T-helper 1 cell treated with Interleukin-12 subunit alpha and Interleukin-12 subunit beta and Interleukin-4 antibody, amounts not matched to agents 30 μg/mL and 1 μg/mL, for 36 hours (primary cell): ENCODE data around the gene SPON1.

Experiments
- H3K27ac Mint-ChIP-seq: one replicate; pipeline ENCODE4 v1.8.0; 2021; ENCODE audit warnings: mild to moderate bottlenecking, mixed read lengths
- H3K27me3 Mint-ChIP-seq: one replicate; pipeline ENCODE4 v1.8.0; 2021; ENCODE audit warnings: low read depth, mixed read lengths
- H3K36me3 Mint-ChIP-seq: one replicate; pipeline ENCODE4 v1.8.0; 2021; ENCODE audit warnings: low read depth, mixed read lengths
- H3K4me1 Mint-ChIP-seq: one replicate; pipeline ENCODE4 v1.8.0; 2021; ENCODE audit warnings: low read depth, mixed read lengths
- H3K4me3 Mint-ChIP-seq: one replicate; pipeline ENCODE4 v1.8.0; 2021; ENCODE audit warnings: mild to moderate bottlenecking, moderate library complexity, mixed read lengths
- H3K9me3 Mint-ChIP-seq: one replicate; pipeline ENCODE4 v1.8.0; 2021; ENCODE audit warnings: mixed read lengths

Gene SPON1

DNA sequence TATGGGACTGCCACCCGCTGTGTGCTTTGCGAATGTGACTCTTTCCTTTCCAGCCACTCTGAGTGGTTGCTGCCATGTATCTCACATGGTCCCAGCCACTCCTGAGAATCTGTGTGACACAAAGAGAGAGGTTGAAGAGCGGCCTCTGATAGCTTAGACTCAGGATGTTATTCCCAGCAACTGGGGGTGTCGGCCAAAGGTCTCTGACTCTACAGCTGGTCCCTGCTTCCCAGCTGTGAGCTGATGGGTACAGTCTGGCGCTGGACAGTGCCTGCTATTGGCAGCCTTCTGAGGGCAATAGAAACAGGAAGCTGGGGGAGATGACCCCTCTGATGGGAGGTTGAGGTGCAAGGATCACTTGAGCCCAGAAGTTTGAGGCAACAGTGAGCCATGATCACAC is 291.3 kb downstream of the SPON1 start:
- Mint-ChIP-seq H3K9me3 (no peaks in the 10 kb centered on the region), H3K4me3 (no peak overlapping the region), H3K4me1 (peaks cover 6% of the 10 kb centered on the region), H3K36me3 (no peaks in the 10 kb centered on the region), H3K27me3 (peaks cover 23% of the 10 kb centered on the region), H3K27ac (no peak overlapping the region)

DNA sequence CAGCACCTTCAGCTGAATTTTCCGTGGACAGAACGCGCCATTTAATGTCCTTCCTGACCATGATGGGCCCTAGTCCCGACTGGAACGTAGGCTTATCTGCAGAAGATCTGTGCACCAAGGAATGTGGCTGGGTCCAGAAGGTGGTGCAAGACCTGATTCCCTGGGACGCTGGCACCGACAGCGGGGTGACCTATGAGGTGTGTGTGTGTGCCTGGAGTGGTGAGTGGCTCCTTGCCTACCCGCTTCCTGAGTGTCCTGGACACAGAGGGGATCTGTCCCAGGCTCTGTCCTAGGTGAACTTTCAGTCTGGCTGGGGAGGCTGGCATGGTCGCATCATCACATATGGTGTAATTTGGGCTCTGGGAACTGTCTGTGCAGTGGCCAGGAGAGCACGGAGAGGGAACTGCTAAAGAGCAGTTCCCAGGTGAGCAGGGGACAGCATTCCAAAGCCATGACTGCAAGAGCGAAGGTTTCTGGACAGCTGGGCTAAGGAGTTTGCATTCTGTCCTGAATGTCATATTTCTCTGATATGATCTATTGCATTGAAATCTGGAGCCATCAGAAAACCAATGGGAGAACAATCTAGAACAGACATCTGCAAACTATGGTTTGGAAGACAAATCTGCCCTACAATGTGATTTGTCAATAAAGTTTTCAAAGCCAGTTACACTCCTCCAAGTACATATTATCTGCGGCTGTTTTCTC is 292.2 kb downstream of the SPON1 start:
- no peak overlapping the region for H3K4me3 Mint-ChIP-seq
- no peaks in the 10 kb centered on the region for H3K9me3 Mint-ChIP-seq
- H3K27me3 Mint-ChIP-seq = peaks cover 17% of the 10 kb centered on the region
- no peaks in the 10 kb centered on the region for H3K4me1 Mint-ChIP-seq
- H3K36me3 Mint-ChIP-seq = no peaks in the 10 kb centered on the region
- H3K27ac Mint-ChIP-seq = no peak overlapping the region

DNA sequence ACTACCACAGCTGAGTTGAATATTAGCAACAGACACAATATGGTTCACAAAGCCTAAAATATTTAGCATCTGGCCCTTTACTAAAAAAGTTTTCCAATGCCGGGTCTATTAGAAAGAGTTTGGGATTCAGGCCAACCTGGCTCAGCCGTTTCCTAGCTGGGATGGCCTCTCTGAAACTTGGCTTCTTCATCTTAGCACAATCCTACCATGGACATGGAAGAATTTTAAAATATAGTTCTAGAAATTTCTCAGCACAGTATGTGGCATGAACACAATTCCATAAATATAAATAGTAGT is 292.7 kb downstream of the SPON1 start:
- no peak overlapping the region for H3K4me3 Mint-ChIP-seq
- H3K27ac Mint-ChIP-seq = no peak overlapping the region
- no peaks in the 10 kb centered on the region for H3K4me1 Mint-ChIP-seq
- H3K27me3 Mint-ChIP-seq = peaks cover 13% of the 10 kb centered on the region
- H3K9me3 Mint-ChIP-seq = no peaks in the 10 kb centered on the region
- H3K36me3 Mint-ChIP-seq = no peaks in the 10 kb centered on the region

DNA sequence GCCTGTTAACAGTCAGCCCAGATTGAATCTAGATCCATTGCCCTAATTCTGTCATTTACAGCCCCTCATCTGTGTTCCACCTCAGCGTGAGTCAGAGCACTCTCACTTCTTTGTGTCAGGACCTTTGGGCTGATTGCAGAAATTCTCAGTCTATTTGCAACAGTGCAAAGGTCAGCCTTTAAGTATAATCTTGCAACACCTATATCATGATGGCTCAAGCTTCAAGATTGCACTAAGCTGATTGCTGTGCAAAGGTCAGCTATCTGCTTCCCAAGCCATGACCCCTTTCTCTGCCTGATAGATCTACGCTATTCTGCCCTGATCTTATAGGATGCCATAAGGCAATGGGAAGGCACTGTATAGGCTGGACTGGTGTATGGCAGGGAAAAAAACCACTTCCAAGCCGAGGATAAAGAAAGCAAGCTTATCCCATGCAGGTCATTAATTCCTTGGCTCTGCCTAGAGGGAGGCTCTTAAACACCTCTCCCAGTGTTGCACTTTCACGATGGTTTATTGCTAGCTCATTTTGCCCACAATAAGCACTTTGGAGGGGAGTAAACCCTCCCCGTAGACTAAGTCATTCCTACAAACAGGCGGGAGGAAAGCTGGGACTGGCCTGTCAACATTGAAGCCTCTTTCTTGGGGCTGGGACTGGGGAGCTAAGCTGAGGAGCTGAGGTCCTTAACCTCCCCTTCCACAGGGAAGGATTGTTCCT is 295.9 kb downstream of the SPON1 start:
- H3K36me3 Mint-ChIP-seq = no peaks in the 10 kb centered on the region
- peaks cover 3% of the 10 kb centered on the region for H3K27me3 Mint-ChIP-seq
- no peaks in the 10 kb centered on the region for H3K4me1 Mint-ChIP-seq
- no peaks in the 10 kb centered on the region for H3K9me3 Mint-ChIP-seq
- no peak overlapping the region for H3K4me3 Mint-ChIP-seq
- H3K27ac Mint-ChIP-seq = no peak overlapping the region

DNA sequence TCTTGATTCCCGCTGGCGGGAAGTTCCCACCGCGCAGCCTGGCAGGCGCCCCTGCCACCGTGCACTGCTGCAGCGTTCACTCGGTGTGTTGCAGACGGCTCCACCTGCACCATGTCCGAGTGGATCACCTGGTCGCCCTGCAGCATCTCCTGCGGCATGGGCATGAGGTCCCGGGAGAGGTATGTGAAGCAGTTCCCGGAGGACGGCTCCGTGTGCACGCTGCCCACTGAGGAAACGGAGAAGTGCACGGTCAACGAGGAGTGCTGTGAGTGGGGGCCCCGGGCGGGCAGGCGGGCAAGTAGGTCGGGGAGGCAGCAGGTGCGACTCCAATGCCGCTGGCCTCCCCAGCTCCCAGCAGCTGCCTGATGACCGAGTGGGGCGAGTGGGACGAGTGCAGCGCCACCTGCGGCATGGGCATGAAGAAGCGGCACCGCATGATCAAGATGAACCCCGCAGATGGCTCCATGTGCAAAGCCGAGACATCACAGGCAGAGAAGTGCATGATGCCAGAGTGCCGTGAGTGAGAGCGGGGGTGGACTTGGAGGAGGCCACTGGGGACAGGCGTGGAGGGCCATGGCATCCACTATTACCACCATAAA is 296.8 kb downstream of the SPON1 start:
- Mint-ChIP-seq H3K27ac (no peak overlapping the region), H3K36me3 (peaks cover 3% of the 10 kb centered on the region), H3K4me3 (no peak overlapping the region), H3K9me3 (no peaks in the 10 kb centered on the region), H3K27me3 (peaks cover 3% of the 10 kb centered on the region), H3K4me1 (no peaks in the 10 kb centered on the region)

DNA sequence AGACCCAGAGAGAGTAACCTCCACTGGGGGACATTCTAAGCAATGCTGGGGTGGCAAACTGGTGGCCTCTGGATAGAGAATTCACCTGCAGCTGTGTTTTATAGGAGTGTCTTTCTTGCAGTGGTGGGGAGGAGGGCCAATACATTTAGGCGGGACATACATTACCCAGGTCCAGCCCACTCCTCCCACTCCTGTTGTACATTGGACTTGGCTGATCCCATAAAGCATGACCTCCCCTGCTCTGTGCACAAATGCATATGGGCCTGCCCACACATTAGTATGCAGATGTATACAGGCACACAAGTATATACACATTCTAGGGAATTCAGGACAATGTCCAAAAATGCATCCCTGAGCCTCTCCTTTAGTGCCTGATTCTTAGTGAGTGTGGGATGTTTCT is 297.4 kb downstream of the SPON1 start:
- no peaks in the 10 kb centered on the region for H3K4me1 Mint-ChIP-seq
- peaks cover 3% of the 10 kb centered on the region for H3K27me3 Mint-ChIP-seq
- no peak overlapping the region for H3K4me3 Mint-ChIP-seq
- no peak overlapping the region for H3K27ac Mint-ChIP-seq
- H3K9me3 Mint-ChIP-seq = no peaks in the 10 kb centered on the region
- peaks cover 7% of the 10 kb centered on the region for H3K36me3 Mint-ChIP-seq

DNA sequence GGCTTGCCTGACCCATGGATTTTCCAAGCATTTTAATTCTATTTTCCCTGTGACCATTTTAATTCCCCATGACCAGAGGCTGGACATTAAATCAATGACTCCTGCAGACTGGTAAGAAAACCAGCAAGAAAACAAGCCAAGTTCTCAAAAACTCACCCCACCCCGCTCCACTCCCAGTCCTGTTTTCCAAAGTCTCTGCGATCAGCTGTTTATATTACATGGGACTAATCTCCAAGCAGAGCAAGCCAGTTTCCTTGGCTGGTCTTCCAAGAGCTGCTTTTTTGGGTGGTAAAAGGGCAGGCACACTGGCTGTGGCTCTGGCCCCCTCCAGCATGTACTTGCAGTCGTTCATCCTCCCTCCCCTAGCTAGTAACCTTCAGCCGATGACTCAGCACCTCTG is 298.5 kb downstream of the SPON1 start:
- no peaks in the 10 kb centered on the region for H3K27me3 Mint-ChIP-seq
- peaks cover 14% of the 10 kb centered on the region for H3K36me3 Mint-ChIP-seq
- H3K4me1 Mint-ChIP-seq = no peaks in the 10 kb centered on the region
- no peaks in the 10 kb centered on the region for H3K9me3 Mint-ChIP-seq
- no peak overlapping the region for H3K4me3 Mint-ChIP-seq
- H3K27ac Mint-ChIP-seq = no peak overlapping the region

DNA sequence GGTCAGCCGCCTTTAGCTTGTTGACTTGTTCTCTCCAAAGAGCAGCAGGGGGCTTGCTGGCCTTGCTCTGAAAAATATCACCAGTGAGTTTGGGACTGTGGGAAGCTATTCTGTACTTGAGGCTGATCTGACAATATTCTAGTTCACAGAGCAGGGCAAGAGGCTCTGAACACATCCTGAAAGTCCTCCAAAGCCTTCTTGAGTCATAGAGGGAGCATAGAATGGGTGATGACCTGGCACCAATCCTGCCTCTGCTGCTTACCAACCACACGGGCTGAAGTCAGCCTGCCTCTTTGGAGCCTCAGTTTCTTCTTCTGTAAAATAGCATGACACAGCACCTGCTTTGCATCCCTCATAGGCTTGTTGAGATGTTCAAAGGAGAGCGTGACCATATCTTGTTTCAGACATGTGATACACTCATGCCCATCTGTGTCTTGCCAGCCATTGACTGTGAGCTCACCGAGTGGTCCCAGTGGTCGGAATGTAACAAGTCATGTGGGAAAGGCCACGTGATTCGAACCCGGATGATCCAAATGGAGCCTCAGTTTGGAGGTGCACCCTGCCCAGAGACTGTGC is 299.8 kb downstream of the SPON1 start:
- H3K9me3 Mint-ChIP-seq = no peaks in the 10 kb centered on the region
- no peak overlapping the region for H3K4me3 Mint-ChIP-seq
- peaks cover 14% of the 10 kb centered on the region for H3K36me3 Mint-ChIP-seq
- H3K27me3 Mint-ChIP-seq = no peaks in the 10 kb centered on the region
- H3K4me1 Mint-ChIP-seq = no peaks in the 10 kb centered on the region
- H3K27ac Mint-ChIP-seq = no peak overlapping the region

DNA sequence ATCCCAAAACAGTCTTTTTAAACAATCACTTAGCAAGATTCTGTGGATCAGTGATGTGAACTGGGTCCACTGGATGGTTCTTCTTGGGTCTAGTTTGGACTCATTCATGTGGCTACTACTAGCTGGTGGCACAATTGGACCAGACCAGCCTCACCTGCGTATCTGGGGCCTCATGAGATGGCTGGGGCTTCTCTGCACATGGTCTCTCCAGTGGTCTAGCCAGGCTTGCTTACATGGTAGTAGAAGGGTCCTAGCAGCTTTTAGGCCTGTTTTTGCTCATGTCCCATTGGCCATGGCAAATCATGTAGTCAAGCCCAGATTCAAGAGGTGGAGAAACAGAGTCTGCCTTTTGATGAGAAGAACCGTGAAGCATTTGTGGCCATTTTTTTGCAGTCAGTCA is 302.4 kb downstream of the SPON1 start:
- Mint-ChIP-seq H3K9me3 (no peaks in the 10 kb centered on the region), H3K36me3 (peaks cover 22% of the 10 kb centered on the region), H3K4me3 (no peak overlapping the region), H3K4me1 (no peaks in the 10 kb centered on the region), H3K27me3 (no peaks in the 10 kb centered on the region), H3K27ac (no peak overlapping the region)

DNA sequence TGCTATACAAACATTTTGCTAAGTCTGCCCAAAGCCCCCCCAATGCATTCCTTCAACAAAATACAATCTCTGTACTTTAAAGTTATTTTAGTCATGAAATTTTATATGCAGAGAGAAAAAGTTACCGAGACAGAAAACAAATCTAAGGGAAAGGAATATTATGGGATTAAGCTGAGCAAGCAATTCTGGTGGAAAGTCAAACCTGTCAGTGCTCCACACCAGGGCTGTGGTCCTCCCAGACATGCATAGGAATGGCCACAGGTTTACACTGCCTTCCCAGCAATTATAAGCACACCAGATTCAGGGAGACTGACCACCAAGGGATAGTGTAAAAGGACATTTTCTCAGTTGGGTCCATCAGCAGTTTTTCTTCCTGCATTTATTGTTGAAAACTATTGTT is 304.1 kb downstream of the SPON1 start:
- H3K27me3 Mint-ChIP-seq = no peaks in the 10 kb centered on the region
- no peak overlapping the region for H3K27ac Mint-ChIP-seq

DNA sequence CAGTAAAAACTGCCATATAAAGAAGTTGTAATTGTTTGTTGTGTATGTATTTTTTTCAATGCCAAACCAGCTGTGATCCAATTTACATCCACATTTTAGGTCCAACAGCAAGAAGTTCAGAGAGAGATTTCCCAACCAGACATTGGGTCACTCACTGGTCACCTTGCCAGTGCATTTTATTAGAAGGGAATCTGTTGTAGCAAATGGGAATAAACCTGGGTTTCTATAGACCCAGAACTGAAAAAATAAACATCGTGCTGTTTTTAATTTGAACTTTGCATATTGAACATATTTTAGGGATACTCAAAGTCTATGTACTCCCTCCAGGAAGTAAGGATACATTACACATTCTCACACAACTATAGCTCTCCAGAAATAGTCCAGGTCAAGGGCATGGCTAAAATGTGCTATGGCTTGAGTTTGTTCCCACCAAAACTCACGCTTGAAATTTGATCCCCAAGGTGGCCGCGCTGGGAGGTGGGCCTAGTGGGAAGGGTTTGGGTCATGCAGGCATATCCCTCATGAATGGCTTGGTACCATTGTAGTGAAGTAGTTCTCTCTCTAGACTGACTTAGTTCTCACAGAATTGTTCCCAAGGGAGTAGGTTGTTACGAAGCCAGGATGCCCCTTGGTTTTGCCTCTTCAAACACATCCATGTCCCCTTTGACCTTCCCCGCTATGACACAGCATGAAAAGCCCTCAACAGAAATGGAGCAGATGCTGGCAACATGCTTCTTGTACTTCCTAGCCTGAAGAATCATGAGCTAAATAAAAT is 305.5 kb downstream of the SPON1 start:
- H3K4me3 Mint-ChIP-seq = no peak overlapping the region
- no peak overlapping the region for H3K27ac Mint-ChIP-seq
- no peaks in the 10 kb centered on the region for H3K9me3 Mint-ChIP-seq
- H3K27me3 Mint-ChIP-seq = no peaks in the 10 kb centered on the region
- H3K4me1 Mint-ChIP-seq = peaks cover 19% of the 10 kb centered on the region
- peaks cover 27% of the 10 kb centered on the region for H3K36me3 Mint-ChIP-seq

More for the DNA sequence above, 304.1 kb downstream of the SPON1 start:
- H3K9me3 Mint-ChIP-seq = no peaks in the 10 kb centered on the region
- no peak overlapping the region for H3K4me3 Mint-ChIP-seq
- H3K4me1 Mint-ChIP-seq = peaks cover 11% of the 10 kb centered on the region
- H3K36me3 Mint-ChIP-seq = peaks cover 24% of the 10 kb centered on the region

DNA sequence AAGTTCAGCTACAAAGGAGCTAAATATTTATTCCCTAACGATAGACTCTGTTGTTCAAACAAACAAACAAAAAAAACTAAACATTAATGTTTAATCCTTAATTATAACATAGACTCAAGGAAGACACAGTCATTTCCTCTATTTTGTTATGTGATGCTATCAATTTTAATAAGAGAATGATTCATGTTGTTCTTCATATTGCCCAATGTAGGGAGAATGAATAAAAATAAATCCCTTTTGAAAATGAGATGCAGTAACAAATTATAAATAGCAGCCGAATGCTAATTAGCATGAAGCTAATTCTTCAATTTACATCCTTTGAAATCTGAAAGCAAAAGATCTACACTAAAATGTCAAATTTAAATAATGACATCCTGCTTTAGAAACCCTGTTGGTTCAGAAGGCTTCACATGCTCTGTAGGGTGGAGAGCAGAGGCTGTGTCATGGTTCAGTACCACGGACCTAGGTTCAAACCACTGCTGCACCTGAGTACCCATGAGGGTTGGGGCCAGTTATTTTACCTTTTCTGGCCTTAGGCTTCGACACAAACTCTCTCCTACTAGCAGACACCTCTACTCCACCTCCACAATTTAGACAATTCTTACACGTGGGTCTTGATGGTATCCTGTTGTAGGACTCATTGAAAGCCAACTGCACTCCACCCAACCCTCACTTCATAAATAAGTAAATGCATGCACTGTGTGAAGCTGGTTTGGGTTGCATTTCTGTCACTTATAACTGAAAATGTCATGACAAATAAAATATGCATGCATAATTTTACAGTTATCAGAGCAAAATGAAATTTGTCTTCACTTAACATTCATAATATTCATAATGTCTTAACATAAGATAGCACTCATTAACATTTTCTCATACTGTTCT is 307.4 kb downstream of the SPON1 start:
- Mint-ChIP-seq H3K9me3 (no peaks in the 10 kb centered on the region), H3K27me3 (no peaks in the 10 kb centered on the region), H3K36me3 (peaks cover 29% of the 10 kb centered on the region), H3K4me3 (no peak overlapping the region), H3K4me1 (peaks cover 19% of the 10 kb centered on the region), H3K27ac (no peak overlapping the region)

DNA sequence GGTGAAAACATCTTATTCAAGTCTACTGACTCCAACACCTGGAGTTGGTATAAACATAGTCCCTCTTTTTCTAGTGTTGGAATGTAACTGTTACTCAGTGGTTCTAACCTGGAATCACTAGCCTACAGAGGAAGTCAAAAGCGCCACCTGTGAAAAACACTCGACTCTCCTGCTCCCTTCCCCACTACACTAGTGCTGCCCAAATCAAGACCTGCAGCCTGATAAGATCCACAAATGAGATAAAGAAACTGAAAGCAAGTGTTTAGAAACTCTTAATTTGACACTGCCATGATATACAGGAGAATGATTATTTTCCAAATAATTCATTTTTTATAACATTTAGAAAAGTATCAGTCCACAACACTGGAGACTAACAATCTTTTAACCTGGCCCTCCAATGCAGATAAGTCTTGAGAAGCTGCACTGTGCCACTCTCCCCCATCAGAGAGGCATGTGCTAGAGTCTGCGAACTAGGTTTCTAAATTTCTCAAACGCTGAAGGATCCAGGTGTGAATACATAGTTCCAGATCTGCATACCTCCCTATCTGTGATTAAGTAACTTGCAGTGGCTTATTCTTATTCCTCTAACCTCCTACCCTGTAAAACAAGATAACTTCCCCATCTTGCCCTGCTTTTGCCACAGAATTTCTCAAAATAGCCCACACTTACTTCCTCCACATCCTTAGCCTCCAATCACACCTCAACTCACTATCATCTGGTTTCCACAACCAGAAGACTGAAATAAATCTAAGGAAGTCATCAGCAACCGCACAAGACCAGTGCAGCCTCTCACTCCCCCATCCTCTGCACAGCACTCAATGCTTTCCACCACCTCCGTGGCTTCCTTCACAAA is 308.4 kb downstream of the SPON1 start:
- peak overlapping the region; percentile 69 for H3K4me3 Mint-ChIP-seq
- H3K36me3 Mint-ChIP-seq = peaks cover 28% of the 10 kb centered on the region
- no peaks in the 10 kb centered on the region for H3K9me3 Mint-ChIP-seq
- H3K4me1 Mint-ChIP-seq = peaks cover 22% of the 10 kb centered on the region
- H3K27ac Mint-ChIP-seq = peak overlapping the region; percentile 81
- H3K27me3 Mint-ChIP-seq = no peaks in the 10 kb centered on the region
